GM21447 (cell line): Measurements from ENCODE around the gene ASAP2.

Experiments
- ATAC-seq: cut with Tn5 transposase; IDR thresholded peaks from one replicate; pipeline ENCODE4 v1.9.1; 2021; ENCODE audit not compliant: unreplicated experiment

The ASAP2 gene

DNA sequence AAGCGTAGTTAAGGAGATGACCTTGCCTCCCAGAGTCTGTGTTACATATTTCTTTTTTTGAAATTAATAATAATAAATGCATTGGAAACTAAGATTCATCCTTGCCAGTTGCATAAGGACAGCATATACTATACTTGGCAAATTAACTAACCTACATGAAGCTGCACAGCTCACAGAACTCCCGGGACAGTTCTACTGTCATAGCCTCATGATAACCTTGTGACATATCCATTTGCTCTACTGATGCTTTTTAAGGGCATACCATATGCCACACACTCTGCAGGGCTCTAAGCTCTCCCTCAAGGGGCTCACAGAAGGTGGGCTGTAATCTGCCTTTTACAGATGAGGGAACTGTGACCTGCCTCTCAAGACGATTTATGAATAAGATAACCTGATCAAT, 212.9 kb downstream of the ASAP2 start:
- ATAC-seq, result no peak

DNA sequence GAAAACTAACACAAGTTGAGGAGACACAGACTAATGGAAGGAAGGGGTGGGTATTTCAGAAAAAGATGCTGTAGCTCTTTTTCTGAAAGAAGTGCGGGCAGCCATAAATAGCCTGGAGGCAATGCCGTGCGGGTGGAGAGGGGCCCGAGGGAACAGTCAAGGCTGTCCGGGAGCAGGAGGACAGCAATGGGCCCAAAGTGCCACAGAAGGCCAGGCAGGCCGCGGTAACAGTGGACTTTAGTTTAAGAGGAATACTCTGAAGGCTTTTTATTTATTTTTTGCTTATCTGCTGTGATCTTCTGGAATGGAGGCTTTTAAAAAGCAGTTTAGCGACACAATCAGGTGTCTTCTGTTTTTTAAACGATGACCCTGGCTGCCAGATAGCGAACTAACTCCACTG, 213.9 kb downstream of the ASAP2 start:
- ATAC-seq, result no peak

DNA sequence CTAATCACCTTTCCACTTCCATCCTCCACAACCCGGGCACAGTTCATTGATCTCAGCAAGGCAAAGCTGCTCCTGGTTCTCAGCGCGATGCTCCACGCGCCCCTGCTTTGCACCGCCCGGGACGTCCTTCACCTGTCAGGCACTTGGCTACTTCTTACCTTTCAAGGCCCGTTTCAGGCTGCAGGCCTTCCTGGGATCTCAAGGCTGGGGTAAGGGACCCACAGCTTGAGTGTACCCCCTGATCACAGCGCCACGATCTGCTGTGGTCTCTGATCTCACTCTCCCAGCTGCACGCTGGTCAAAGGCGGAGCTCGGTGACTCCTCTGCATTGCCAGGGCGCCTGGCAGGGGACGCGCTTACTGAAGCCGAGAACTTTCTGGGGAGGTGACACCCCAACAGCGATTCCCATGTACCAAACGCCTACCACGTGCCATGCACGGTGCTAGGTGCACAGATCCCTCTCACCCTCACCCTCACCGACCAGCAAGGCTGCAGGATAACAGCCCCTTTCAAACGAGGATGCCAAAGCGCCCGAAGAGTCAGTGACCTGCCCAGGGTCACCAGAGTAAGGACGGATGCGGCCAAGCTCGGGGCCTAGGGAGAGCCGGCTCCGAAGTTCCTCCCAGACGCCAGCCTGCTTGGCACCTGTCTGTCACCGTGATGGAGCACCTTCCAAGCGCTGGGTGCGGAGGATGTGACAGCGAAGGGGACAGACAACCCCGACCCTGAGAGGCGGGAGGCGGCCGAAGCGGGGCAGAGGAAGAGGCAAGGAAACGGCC, 215.9 kb downstream of the ASAP2 start:
- ATAC-seq, result peak; percentile 29

DNA sequence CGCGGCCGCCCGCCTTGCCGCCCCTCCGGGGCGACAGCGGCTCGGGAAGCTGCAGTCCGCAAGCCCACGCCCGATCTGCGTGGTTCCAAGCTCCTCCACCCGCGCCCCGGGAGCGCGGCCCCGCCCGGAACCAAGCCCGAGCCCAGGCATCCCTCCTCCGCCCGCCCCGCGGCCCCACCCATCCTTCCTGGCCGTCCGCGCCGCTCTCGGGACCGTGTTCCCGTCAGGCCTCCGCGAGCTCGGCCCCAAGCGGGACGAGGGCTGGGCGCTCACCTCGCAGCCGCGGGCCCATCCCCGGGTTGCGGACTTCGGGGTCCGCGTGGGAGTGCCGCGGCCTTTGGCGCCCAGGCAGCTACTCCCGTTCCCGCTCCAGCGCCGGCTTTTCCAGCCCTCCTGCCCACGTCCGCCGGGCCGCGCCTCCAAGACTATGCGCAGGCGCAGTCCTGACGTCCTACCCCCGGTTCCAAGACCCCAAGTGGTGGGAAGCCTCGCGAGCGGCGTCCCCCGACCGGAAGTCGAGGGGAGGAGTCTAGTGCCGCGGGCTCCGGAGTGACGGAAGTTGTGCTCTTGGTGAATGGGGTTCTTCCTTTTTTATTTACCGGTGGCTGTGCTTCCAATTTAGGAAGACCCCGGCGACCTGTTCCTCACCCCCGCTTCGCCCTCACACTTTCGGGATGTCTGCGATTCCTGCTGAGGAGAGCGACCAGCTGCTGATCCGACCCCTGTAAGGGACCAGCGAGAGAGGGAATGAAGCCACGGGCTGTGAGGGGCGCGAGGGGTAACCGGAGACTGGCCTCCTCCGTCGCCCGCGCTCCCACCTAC, 216.7 kb downstream of the ASAP2 start, which contains the start of the genes CPSF3 and ITGB1BP1:
CPSF3 (plus strand) TSS at position 555 of the 822 bp plus-strand sequence; CDS start at position 675, 120 bp downstream.
ITGB1BP1 (minus strand) TSS at position 429 of the 822 bp plus-strand sequence. CDS start 4,831 bp downstream, outside the sequence.
- peak; percentile 83 for ATAC-seq

DNA sequence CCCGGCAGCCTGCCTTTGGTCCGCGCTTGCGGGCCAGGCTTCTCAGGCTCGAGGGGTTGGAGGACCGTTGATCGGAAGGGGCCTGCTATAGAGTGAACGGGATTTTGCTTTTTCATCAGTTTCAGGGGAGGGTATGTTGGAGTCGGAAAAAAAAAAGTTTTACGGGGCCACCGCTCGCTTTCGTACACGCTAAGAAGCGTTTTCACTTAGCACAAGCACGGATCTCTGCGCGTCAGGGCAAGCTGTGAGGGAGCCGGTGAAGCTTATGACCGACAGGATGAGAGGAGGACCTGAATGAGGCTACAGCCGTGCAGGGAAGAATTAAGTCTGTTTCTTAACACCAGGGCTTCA, 217.3 kb downstream of the ASAP2 start:
- peak; percentile 23 for ATAC-seq

DNA sequence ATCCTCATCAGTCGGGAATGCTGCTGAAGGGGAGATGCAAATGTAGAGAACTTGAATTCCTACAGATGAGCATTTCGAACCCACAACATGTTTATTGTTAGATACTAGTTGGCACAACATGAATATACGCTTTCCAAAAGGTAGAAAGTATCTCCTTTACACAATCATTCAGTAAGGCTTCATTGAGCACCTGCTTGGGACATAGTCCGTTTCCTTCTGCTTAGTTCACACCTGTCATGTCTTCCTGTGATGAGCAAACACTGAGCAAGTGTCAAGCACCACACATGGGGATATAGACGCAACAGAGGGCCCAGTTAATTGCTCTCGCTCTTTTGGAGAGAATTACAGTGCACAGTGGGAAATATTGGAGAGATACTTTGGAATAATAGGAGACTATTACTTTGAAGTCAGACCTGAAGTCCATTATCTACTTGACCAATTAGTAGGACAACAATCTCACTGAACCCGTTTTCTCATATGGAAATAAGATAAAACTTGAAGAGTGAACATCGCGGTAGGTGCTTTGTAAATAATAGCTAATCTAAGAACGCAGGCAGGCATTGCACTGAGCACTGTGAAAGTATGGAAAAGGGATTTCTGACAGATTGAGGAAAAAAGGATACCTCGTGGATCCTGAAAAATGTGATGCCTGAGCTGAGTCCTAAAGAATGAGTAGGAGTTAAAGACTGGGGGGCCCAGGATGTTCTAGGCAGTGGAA, 218.0 kb downstream of the ASAP2 start:
- ATAC-seq, result no peak

DNA sequence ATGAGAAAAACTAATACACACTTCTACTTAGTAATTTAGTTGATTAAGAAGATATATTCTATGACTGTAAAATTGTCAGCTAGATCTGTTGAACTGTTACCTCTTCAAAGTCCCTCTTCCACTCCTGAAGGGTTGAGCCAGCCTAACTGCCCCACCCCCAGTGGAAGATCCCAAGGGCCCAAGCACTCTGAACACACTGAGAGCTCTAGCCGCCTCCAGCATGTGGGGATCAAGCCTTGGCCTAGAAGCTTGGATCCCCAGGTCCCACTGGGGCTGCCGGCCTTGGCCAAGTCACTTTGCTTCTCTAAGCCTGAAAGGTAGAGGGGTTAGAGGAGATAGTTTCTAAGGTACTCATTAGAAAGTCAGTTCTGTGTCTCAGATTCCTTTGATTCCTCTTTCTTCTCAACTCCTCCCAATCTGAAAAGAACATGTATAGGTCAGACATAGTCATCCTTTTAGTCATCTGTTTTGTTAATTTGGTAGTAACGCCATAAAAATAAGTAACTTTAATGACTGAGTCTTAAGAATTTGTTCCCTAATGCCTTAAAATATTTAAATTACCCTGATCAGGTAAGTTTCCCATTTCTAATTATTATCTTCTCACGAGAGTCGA, 222.5 kb downstream of the ASAP2 start:
- no peak for ATAC-seq

DNA sequence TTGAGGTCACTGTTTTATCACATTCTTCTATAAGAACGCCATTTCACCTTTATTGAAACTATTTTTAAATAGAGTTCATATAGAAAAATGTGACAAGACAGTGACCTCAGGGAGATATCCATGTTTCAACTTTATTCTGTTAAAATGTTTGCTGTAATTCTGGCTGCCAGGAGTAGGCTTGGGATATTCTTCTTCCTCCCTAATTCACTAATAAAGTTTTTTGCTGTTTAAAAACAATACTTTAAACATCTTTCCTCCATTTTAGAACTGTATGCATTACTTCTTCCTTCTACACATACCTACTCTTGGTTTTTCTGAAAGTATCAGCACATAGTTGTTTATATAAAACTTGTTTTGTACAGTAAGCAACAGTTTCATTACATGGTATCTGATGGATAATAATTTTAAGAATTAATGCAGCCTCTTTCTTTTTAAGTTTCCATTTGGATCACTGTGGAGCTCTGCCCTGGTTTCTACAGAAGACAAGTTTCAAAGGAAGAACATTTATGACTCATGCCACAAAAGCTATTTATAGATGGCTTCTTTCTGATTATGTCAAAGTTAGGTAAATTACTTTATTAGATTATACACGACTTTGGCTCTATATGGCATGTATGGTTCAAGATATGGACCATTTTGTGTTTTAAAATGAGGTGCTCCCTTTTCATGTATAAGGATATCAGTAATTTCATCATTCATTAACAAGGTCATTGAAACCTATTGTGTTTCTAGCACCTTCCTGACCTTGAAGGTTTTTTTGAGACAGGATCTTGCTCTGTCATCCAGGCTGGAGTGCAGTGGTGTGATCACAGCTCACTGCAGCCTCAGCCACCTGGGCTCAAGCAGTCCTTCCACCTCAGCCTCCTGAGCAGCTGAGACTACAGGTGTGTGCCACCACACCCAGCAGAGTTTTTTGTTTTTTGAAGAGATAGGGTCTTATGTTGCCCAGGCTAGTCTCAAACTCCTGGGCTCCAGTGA, 224.0 kb downstream of the ASAP2 start:
- no peak for ATAC-seq

DNA sequence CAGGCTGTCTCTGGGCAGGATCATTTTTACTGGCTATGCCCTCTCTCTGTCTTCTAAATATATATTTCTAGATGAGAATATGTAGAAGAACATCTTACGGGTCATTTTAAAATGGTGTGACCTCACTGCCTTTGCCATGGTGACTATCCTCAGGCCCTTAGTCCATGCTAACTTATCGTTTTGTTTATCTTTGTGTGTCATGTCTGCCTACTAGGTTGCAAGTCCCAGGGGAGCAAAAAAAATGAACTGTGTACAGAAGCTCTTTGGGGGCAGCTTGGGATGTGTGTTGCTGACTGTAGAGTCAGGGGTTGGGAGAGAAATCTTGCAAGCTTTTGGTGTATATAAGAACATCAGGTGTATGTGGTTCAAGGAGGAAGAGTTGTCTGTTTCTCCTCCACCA, 227.9 kb downstream of the ASAP2 start:
- ATAC-seq, result no peak

DNA sequence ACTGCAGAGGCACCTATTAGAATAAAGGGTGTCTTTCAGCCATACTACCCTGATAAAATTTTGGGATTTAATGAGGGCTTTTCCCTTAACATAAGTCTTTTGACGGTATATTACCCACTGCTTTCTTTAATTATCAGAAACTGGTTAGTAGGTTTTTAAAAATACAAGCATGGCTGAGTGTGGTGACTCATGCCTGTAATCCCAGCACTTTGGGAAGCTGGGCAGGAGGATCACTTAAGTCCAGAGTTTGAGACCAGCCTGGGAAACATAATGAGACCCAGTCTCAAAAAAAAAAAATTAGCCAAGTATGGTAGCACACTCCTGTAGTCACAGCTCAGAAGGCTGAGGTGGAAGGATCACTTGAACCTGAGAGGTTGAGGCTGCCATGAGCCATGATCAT, 232.9 kb downstream of the ASAP2 start:
- no peak for ATAC-seq

DNA sequence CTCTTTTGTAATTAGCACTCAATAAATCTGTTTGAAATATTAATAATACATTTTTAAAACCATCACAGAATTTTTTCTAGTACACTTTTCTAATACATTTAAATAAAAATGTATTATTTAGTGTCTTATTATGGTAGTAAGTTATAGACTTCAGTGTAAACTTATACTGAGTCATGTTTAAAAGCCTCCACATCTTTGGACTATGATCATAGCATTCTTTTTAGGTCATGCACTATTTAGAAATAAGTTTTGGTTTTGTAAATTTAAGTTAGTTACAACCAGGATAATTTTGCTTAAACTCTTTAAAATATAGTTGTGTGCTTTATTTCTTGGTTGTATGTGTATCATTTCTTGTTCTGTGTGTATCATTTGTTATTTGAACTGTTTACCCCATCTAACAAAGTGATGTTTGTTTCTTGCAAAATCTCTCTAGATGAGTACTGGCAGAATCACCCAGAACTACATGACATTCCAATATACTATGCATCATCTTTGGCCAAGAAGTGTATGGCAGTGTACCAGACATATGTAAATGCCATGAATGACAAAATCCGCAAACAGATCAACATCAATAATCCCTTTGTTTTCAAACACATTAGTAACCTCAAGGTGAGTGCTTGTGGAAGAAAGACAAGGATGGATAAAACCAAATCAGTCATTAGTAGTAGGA, 233.6 kb downstream of the ASAP2 start:
- ATAC-seq, result no peak

DNA sequence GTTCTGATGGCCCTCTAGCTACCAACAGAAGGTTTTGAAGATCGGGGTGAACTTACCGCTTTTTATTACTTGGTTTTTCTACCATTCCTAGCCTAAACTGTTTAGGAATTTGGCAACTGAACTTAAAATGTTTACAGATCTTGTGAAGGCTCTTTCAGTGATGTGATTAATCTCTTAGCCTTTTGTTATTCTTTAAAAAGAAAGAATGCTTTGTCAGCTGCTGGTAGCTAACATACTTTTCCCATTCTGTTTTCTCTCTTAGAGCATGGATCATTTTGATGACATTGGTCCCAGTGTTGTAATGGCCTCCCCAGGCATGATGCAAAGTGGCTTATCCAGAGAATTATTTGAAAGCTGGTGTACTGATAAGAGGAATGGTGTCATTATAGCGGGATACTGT, 234.9 kb downstream of the ASAP2 start:
- ATAC-seq, result no peak

DNA sequence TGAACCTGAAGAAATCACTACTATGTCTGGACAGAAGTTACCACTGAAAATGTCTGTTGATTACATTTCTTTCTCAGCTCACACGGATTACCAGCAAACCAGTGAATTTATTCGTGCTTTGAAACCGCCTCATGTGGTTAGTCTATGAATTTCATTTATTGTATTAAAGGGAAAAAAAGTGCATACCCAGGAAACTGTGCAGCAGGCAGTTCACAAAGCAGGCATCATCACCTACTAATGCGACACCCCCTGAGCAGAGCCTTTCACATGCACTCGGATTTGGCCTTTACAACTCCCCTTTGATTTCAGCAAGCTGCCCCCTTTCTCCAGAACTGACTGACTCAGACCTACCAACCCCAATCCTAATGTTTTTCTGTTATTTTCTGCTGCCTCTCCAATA, 236.9 kb downstream of the ASAP2 start:
- ATAC-seq, result no peak

DNA sequence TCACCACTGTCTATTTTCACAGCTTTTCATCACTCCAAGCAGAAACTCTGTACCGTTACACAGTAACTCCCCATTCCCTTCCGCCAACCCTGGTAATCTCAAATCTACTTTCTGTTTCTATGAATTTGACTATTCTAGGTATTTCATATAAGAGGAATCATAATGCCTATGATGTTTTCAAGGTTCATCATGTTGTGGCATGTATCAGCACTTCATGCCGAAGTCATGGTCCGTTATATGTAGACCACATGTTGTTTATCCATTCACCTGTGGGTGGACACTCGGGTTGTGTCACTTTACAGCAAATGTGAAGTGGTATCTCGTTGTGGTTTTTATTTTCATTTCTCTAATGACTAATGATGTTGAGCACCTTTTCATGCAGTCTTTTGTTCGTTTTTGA, 238.5 kb downstream of the ASAP2 start:
- ATAC-seq, result no peak

DNA sequence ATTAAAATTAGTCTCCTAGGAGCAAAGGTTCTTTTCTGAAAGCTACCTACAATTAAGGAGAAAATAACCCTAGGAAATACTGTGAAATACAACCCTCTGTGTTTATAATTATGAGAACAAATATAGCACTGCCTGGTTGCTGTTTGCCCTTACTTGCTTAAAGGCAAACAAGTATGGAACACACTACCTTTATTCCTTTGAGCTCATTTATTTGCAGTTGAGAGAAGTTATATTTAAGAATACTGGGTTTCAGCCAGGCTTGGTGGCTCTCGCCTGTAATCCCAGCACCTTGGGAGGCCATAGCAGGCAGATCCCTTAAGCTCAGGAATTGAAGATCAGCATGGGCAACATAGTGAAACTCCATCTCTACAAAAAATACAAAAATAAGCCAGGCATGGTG, 244.6 kb downstream of the ASAP2 start:
- ATAC-seq, result no peak
